HG02763 (cell line): ENCODE results near the gene HK2.
"Not testable (repeated sequence)": the region's sequence is repeated elsewhere in the genome, so short reads cannot be mapped to it uniquely, and the experiment has no call there.

Source experiments
- ATAC-seq: cut with Tn5 transposase; IDR thresholded peaks from one replicate; pipeline ENCODE4 v1.9.1; 2021; ENCODE audit warnings: mild to moderate bottlenecking, moderate library complexity; ENCODE audit not compliant: unreplicated experiment

The HK2 gene

DNA sequence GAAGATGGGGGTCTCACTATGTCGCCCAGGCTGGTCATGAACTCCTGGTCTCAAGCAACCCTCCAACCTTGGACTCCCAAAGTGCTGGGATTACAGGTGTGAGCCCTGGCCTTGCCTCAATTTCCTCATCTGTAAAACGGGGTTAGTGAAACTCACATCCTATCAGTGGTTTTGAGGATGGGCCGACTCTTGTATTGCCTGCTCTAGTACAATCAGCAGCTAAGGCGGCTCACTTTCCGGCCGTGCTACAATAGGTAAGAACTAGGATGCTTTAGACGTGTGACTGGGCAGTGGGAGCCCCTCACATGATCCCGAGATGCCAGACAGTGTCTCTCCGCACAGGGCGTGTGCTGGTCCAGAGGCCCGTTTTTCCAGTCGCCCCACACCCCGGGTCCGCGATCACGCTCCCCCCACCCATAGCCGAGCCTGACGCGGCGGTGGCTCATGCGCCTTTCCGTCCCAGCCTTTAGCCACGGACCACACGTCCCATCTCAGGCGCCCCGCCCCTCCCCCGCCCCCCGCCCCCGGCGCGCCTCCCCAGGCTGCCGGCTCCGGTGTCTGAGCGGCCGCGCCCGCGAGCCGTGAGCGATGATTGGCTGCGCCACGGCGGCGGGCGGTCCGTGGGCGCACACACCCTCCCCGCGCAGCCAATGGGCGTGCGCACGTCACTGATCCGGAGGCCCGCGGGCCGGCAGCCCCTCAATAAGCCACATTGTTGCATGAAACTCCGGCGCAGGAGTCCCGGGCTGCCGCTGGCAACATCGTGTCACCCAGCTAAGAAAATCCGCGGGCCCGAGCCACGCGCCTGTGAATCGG lies at the start of gene HK2:
Gene HK2, plus strand, starts transcription at position 710 of the 816 bp plus-strand sequence. CDS start 454 bp downstream, outside the sequence.
- ATAC-seq, result peak; percentile 80

DNA sequence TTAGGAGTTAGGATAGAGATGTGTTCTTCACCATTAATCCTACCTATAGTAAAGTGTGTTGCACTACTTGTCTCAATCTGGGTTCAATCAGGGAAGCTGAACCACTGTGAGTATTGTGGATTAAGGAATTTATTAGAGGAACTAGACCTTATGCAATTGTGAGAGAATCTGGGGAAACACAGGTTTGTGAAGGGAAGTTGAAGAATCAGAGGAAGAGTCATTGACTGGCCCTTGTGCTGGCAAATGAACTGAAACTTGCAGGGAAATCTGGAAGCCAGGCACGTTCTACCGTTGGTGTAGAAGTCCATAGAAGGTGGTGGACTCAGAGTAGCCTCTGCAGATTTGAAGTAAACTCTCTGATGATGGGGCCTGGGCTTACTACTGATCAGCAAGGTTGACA lies 44.7 kb upstream of the HK2 start:
- ATAC-seq, result no peak

DNA sequence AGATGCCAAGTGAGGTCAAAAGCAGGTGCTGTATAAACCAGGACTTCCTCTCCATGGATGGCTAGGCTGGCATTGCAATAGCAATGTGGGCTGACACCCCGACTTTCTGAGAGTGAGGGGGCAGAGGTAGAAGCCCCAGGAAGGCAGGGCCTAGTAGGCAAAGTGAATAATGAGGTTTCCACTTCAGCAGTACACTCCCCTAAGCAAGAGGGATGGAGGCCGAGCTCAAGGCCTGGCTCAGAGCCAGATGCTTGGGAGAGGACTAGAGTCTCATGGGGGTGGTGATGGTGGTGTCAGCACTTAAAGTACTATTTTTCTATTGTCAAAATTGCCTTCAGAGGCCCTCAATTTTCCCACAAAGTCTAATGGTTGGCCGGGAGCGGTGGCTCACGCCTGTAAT lies 41.6 kb upstream of the HK2 start:
- ATAC-seq, result no peak

DNA sequence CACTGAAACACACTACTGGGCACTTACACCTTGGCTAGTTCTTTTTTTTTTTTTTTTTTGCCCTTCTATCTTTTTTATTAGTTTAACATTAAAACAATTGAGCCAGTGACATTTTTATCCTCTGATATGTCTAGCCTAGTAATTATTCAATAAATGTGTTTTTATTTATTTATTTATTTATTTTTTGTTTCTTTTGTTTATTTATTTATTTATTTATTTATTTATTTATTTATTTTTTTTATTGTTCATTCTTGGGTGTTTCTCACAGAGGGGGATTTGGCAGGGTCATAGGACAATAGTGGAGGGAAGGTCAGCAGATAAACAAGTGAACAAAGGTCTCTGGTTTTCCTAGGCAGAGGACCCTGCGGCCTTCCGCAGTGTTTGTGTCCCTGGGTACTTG lies 39.0 kb upstream of the HK2 start:
- ATAC-seq, result not testable (repeated sequence)

GRCh38 chr2:74806355-74806839 lies 27.5 kb upstream of the HK2 start:
- no peak for ATAC-seq

- ATAC-seq, result no peak
Observed at GRCh38 chr2:74806920-74807319, 27.0 kb upstream of the HK2 start.

DNA sequence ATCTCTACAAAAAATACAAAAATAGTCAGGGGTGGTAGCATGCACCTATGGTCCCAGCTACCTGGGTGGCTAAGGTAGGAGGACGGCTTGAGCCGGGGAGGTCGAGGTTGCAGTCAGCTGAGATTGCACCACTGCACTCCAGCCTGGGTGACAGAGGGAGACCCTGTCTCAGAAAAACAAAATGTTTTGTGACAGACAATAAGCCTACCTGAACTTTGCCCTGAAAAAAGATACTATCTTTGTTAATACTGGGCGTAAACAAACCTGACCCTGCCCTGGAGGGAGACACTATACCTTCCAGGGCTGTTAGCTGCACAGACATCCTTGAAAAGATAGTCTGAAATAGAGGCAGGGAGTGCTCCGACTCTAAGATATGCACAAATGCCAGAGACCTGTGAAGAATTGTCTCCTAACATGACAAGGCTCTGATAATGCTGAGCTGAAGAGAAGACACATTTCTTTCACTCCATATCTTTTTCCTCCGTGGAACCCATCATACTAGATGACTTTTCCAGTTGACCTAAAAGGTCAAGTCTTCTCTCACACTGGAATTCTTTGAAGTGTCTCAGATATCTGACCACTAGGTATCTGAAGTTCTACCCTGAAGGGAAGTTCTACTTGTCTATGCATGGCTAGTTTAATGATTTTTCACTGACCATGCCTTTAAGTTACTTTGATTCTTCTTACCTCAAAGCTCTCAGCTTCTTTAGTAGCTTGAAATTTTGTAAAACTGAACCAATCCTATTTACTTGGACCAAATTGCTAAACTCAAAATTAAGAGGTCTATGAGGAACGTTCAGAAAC lies 20.9 kb upstream of the HK2 start:
- ATAC-seq, result no peak

GRCh38 chr2:74814102-74814501 lies 19.8 kb upstream of the HK2 start:
- no peak for ATAC-seq

- ATAC-seq, result no peak
Observed at GRCh38 chr2:74815941-74816340, 18.0 kb upstream of the HK2 start.

DNA sequence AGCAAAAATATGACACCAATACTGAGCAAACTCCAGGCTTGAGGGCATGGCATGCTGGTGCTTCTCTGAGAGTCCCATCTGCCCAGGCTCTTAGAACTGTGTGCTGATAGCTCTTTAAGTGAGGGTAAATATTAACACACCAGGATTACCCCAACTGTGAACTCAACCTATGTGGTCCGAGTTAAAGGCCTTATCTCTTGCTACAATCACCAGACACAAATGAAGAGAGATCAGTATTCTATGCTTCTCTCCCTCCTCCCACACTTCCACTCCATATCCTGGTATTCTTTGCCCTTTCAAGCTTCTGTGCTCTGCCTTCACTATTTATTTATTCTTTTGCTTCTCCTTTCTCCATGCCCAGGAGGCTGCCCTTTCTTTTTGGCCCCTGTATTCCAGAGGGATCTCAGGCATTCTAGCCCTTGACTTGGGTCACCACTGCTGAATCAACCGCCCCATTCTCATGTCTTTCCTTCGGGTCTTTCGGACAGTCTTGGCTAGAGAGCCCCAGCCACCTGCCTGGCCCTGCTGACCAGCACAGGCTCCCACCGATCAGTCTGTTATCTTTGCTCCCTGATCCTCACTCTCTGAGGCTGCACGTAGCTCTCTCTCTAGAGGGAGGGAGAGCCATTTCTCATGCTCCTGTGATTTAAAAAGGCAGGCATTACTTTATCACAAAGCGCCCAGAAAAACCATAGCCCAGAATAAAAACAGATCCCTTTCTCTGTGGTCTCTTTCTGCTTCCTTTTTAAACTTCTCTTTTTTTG lies 17.2 kb upstream of the HK2 start:
- peak; percentile 50 for ATAC-seq

DNA sequence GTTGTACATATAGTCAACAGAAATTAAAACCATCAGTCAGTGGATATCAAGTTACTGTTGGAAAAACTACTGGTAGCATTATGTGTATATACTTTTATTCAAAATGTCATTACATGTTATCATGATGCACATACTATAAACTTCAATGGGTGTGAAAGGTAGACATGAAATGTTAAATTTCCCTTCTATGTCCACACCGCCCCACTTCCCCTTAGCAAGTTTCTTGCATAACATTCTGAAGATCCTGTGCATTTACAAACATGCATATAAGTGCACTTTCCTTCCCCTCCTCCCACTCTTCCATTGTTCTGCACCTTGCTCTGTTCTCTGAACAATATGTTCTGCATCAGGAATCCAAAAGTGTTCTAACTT lies 16.6 kb upstream of the HK2 start:
- no peak for ATAC-seq

GRCh38 chr2:74819702-74820101 lies 14.2 kb upstream of the HK2 start:
- no peak for ATAC-seq

- no peak for ATAC-seq
Observed at GRCh38 chr2:74821177-74822126, 12.5 kb upstream of the HK2 start.

DNA sequence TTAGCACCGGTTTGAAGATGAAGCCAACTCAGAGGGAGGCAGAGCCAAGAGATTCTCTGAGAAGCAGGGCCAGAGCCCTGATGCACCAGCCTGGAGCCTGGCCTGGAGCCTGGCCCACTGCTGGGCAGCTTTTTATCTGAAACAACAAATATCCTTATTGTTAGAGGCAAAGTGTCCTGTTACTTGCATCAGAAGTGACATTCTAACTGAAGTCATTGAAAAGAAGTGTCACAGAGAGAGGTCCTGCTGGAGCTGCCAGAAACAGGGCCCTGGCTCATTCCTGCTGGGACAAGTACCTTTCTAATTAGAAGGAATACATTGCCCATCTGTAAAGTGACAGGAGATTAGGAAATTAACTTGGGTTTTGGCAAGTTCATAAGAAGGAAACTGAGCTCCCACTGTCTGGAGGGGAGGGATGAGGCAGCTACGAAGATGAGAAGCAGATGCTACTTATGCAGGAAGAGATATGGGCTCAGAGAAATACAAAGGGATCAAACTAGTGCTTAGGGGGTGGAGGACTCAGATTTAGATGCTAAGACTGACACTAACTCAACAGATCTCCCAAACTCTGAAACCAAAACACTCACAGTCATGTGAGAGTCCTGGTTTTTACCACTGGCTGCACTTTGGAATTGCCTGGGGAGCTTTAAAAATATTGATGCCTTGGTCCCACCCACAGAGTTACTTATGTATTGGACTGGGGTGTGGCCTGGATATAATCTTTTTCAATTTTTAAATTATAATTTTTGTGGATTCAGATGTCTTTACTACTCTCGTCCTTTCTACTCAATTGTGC lies 11.0 kb upstream of the HK2 start:
- ATAC-seq, result no peak

DNA sequence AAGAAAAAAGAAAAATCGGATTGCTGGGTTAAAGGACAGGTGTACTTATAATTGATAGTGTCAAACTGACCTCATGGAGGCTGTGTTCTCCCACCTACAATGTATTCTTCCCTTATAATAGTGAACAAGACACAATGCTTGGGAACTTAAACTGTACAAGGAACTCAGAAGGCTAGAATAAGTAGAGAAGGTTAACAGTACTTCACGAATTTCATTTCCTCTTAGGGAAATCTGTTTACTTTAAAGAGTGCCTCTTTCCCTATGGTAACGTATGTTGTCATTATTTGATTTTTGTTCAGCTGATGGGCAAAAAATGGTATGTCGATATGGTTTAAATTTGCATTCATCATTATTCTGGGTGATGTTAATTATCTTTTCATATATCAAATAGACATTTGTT lies 9.2 kb upstream of the HK2 start:
- no peak for ATAC-seq

DNA sequence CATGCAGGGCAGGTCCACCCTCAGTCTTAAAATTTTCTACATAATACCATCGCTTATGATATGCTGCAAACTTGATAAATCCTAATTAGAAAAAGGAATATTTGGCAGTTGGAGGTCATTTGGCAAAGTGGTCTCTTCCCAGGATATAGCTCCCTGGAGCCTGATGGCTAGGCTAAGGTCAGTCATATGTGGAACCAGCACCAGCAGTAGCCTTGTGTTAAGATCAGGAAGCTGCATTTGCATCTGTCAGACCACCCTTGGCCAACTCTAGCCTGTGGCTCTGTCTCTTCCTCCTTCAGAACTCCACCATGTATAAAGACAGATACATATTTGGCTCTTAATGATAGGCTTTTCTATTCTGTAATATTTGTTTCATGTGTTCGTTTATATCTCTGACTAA lies 5.4 kb upstream of the HK2 start:
- no peak for ATAC-seq

DNA sequence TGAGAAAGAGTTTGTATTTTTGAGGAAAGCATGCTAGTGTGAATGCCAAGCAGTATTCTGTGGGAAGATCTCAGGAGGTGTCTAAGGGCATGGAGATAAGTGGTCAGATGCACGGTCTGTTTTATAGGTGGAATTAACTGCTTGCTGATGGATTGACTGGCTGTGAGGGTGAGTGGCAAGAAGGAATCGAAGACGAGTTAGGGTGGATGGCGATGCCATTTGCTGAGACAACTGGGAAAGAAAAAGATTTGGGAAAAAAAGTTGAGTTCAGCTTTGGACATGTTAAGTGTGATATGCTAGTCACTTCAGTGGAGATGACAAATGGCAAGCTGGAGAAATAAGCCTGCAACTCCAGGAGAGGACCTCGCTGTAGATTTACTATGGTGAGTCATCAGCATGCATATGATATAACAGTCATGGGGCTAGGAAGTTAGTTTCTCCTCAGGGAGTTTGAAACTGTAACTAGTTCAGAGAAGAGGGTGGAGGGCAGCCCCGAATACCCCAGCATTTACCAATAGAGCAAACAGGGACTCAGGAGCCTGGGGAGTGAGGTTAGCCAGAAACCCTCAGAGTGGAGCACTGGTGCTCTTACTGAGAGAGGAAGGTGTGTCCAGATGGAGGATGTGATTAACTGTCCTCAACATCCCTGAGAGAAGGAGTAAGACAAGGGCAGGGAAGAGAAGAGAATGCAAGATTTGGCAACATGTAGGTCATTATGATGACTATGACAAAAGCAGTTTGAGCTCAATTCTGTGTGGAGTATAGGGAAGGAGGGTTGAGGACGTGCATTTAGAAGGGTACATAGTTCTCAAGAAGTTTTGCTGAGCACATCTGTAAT lies 2.0 kb upstream of the HK2 start:
- no peak for ATAC-seq

GRCh38 chr2:74834234-74834791 lies 386 bp downstream of the HK2 start:
- ATAC-seq, result peak; percentile 7
